IPS-NIHi7 (cell line): Measurements from ENCODE around the gene CACNA1H.

Source experiments
- DNase-seq: peaks from one replicate; pipeline ENCODE4 v3.0.0; 2012; ENCODE audit warnings: mixed read lengths; ENCODE audit errors: extremely low spot score

CACNA1H gene

GRCh38 chr16:1152651-1153259 is at the start of gene CACNA1H:
Gene CACNA1H (plus strand): TSS chr16:1153106. CDS start chr16:1153738, 632 bp downstream.
- peak; percentile 91 for DNase-seq

DNA sequence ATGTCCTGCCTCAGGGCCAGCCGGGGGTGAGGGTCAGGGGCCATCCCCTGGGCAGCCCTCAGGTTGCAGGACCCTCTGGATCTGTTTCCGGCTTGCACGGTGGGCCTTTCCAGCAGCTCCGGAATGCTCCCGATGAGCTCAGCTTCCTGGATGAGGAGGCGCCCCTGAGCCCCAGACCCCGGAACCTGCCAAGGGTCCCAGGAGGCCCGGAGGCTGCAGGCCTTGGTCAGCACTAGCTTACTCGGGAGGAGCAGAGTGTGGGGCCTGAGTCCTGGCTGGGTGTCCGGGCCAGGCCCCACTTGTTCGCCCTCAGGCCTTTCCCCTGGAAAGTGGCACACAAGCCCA is 49.3 kb upstream of the CACNA1H start:
- DNase-seq: no peak

DNA sequence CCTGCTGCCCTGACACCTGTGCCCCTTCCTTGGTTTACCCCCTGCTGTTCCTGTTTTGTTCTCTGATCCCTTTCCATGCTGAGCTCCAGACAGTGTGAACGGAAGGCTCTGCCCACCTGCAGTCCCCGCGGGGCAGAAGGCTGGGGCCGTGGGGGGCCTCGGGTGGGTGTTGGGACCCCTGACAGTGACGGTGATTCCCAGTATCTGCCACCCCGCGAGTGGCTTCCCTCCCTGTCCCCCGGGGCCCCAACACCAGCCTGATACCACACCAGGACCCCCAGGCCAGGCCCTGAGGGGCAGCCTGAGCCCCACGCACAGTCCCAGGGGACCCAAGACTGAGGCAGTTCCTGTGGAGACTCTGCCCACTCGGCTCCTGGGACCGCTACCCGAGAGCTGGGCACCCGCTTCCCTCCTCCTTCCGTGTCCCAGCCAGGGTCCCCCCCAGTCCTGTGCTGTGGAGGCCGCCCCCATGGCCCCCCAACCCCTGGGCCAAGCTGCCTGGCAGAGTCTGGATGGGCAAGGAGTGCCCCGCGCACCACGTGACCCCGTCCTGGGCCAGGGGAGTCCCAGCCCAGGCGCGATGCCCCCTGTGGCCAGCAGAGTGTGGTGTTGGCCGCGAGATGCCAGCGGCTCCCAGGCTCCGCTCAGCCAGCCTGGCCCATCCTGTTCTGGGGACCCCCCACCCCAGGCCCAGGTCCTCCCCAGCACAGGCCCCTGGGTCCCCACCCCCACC is 46.9 kb upstream of the CACNA1H start:
- DNase-seq: peak; percentile 97

DNA sequence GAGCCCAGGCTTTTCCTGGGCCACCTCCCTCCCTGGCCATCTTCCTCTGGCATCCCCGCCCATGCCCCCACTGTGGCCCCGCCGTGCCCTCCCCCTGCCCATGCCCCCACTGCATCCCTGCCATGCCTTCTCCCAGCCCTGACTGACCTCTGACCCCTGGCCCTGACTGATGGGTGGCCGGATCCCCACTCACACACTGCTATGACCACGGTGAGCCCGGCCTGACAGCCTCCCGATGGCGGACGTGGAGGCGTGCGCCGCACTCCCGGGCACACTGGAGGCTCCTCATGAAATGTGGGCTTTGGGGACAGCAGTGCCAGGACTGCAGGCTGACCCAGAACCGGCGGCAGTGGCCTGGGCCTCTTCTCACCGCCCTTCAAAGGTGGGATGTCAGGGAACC is 46.2 kb upstream of the CACNA1H start:
- DNase-seq: no peak

DNA sequence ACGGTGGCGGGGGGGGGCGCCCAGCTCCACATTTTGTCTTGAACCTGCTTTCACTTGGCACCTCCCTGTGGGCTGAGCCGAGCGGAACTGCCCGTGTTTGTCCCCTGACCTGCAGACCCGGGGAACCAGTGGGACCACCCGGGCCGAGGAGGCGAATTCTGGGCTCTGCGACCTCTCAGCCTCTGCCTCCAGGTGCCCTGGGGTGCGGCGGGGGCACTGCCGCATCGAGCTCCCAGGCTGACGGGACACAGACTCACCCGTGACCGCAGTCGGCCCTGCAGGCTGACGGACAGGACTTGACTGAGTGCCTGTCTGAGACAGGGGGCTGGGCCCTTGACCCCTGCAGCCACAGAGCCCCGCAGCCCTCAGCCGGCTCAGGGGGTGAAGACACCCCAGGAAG is 45.8 kb upstream of the CACNA1H start:
- DNase-seq: no peak

- DNase-seq: no peak
Observed at GRCh38 chr16:1107731-1108130, 45.2 kb upstream of the CACNA1H start.

GRCh38 chr16:1108299-1109252 is 44.3 kb upstream of the CACNA1H start:
- DNase-seq: no peak

DNA sequence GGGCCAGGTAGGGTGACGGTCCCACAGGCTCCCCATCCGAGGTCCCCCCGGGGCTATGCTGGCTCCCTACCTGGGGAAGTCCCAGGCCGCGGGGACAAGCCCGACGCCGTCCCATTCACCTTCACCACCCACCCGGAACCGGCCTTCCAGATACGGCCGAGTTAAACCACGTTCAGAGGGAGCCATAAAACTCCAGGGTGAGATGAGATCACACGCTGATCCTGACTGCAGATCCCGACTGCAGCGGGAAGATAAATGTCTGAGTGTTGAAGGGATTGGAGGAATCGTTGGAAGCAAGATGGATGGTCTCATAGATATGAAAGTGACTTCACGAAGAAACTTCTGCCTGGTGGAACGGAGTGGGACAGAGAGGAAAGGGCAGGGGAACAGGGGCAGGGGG is 43.3 kb upstream of the CACNA1H start:
- DNase-seq: no peak

DNA sequence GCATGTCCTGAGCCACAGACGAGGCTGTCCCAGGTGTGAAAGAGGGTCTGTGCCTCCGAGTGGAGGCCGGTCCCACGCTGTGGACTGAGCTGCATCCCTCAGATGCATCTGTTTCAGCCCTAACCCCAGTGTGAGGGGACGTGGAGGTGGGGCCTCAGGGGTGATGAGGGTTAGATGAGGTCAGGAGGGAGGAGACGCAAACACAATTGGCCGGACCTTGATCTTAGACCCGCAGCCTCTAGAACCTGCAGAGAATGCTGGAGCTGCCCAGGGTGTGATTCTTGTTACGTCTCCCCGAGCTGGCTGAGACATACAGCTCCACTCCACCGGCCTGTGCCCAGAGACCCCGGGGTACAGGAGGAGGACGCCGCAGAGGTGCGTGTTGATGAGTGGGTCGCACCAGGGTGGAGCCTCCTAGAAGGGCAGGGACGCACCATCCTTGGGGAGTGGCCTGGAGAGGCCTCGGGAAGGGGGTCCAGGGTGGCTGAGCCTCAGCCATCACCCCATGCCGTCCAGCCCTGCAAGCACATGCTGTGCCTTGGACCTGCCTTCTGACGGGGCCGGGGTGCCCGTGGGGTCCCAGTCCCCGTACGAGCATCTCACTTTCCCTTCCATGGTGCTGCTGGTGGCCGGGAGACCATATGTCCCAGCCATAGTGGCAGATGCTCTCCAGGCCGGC is 40.3 kb upstream of the CACNA1H start:
- no peak for DNase-seq

- DNase-seq: no peak
Observed at GRCh38 chr16:1113489-1113888, 39.4 kb upstream of the CACNA1H start.

DNA sequence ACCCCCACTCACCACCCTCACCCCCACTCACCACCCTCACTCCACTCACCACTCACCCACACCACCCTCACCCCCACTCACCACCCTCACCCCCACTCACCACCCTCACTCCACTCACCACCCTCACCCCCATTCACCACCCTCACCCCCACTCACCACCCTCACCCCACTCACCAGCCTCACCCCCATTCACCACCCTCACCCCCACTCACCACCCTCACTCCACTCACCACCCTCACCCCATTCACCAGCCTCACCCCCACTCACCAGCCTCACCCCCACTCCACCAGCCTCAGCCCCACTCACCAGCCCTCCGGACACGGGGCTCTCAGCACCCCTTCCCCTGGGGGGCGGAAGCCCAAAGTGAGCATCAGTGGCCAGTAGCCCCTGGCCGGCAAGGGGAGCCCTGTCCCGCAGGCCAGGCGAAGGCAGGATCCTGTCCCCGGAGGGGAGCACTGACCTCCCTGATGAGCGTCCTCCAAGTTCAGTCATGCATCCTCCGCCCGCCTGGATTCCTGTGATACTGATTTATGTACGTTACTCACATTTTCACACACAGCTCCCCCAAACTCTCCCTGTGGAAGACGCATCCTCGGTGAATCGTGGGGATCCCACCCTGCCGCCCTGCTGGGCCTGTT is 38.9 kb upstream of the CACNA1H start:
- DNase-seq: no peak

GRCh38 chr16:1116693-1117077 is 36.2 kb upstream of the CACNA1H start:
- DNase-seq: no peak

DNA sequence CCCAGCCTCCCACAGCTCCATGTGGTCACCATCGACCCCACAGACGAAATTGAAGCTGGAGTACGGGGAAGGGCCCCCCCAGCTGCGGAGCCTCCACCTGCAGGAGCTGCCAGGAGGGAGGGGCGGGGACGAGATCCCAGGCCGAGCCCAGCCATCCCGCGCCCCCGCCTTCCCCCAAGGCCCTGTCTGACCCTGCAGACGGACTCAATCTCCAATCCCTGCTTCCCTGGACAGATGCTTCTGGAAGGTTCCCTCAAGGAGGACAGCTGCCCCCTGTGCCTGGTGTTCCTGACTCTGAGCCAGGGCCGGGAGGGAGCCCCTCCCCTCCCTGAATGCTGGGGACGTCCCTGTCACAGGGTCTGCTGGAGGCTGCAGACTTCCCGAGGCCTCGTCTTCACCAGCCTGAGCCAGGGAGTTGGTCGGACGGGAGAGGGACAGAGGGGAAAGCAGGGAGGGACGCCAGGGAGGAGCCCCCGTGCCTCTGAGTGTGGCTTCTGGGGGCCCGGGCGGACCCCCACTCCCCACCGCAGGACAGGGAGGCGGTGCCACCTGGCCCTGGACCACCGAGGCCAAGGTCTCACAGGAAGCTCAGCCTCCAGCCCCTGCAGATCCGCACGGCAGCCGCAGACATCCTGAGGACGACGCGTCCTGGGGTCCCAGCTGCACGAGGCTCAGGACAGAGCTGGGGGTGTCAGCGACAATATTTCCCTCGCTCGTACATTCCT is 35.6 kb upstream of the CACNA1H start:
- DNase-seq: no peak

DNA sequence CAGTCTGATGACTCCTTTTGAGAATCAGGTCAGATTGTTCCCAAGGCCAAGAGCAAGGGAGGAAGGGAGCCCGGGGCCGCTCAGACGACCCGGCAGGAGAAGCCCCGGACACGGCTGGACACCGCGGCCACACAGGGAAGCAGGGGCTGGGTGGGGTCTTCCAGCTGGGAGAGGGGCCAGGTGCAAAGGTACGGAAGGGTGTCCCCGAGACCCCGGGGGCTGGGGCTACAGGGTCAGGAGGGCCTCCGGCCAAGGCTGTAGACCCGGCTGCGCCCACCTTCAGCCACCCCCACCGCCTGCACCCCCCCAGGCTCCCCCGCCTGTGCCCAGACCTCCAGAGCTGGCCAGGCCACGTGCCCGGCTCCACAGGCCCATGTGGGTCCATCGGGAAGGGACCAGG is 35.0 kb upstream of the CACNA1H start:
- DNase-seq: no peak

DNA sequence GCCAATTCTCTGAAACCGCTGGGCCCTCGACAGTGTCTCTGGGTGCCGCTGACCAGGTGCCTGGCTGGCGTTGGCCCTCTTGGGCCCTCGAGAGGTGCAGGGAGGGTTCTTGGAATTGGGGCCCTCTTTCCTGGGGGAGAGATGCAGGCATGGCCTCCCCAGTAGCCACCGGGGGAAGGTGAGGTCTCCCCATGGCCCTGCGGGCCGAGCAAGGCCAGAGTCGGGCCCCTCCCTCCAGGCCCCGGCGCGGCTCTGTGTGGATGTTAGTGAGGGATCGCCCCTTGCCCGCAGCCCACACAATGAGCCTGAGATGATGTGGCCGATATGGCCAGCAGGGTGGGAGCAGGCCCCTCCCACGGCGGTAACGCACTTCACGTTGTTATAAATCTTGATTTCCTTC is 33.8 kb upstream of the CACNA1H start:
- DNase-seq: no peak

- no peak for DNase-seq
Observed at GRCh38 chr16:1119766-1120576, 32.9 kb upstream of the CACNA1H start.

- no peak for DNase-seq
Observed at GRCh38 chr16:1120577-1120941, 32.3 kb upstream of the CACNA1H start.

GRCh38 chr16:1121009-1121408 is 31.9 kb upstream of the CACNA1H start:
- DNase-seq: no peak

DNA sequence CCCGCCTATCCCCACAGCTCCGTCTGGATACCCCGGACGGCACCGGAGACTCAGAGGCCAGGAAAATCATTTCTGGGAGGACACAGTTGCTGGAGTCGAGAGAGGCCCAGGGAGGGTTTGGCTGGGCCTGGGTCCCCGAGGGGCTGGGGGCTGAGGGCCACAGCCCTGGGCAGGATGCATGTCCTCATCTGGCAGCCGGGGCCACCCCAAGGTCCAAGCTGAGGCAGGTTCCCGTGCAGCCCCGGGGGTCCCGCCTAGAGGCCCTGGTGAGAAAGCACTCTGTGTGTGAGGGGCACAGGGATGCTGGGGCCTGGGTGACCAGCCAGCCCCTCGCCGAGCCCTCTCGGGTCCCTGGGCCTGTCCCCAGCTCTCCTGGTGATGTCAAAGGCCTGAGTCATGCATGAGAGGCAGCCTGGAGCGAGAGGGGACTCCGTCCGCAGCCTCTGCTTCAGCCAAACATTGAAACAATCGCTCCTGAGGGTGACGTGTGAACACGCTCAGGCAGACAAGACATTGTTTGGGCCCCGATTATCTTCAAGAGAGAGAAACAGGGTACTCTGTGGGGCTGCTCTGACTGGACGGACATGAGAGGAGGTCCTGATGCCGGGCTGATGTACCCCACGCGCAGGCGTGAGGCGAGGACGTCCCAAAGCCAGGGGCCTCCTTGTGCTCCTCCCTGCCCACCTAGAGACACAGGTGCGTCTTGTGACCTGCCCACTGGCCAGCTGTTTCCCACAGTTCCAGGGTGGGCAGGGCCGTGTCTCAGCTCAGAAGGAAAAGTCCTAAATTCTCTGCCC is 31.1 kb upstream of the CACNA1H start:
- DNase-seq: no peak
